ENCODE data around the gene RPS21. TPM values are rescaled to one million over a fixed set of nuclear protein-coding genes. Genes with fewer than 3 reads are reported as not detected.

The RPS21 gene
- total and polyA plus RNA-seq, 2 of the 13 experiments (the other 11 are each of a cell fraction or from before 2014, with no cell fraction given): 2,647 to 11,063 TPM

GRCh38 chr20:62368976-62369814 is 17.7 kb upstream of the RPS21 start (continued):
- no peak; the same call in 1 of the 2 replicates for TF ChIP-seq ZNF414 (CRISPR knock-in tag; IDR thresholded peaks at IDR 0.05)
- peak; percentile 29 for TF ChIP-seq TEAD3 (CRISPR knock-in tag; optimal IDR thresholded peaks at IDR 0.05; ENCODE audit: borderline replicate concordance)
- no peak; the same call in 1 of the 2 replicates for TF ChIP-seq ZNF256 (CRISPR knock-in tag; conservative IDR thresholded peaks at IDR 0.05)
- TF ChIP-seq ZNF749 (CRISPR knock-in tag; IDR thresholded peaks at IDR 0.05; ENCODE audit: borderline replicate concordance): 0 out of 2 replicates have a peak, but pooled peaks have one; percentile 45
- no peak; the same call in 1 of the 2 replicates for TF ChIP-seq ELF3 (CRISPR knock-in tag; IDR thresholded peaks at IDR 0.05)
- no peak for TF ChIP-seq ATF3 (CRISPR knock-in tag; IDR thresholded peaks at IDR 0.05)
- TF ChIP-seq ZNF430 (CRISPR knock-in tag; IDR thresholded peaks at IDR 0.05): no peak
- TF ChIP-seq HNF4A (CRISPR knock-in tag; IDR thresholded peaks at IDR 0.05): no peak
- no peak for TF ChIP-seq SNAPC4 (CRISPR knock-in tag; IDR thresholded peaks at IDR 0.05)
- no peak for TF ChIP-seq MIER3 (CRISPR knock-in tag; IDR thresholded peaks at IDR 0.05; ENCODE audit: borderline replicate concordance)
- TF ChIP-seq ZNF740 (CRISPR knock-in tag; IDR thresholded peaks at IDR 0.05): peak; percentile 77; the same call in 1 of the 2 replicates
- TF ChIP-seq KAT7 (CRISPR knock-in tag; IDR thresholded peaks at IDR 0.05; ENCODE audit: borderline replicate concordance): no peak
- peak; percentile 29 for TF ChIP-seq HDAC2 (CRISPR knock-in tag; IDR thresholded peaks at IDR 0.05)
- no peak for TF ChIP-seq JUND (CRISPR knock-in tag; IDR thresholded peaks at IDR 0.05)
- TF ChIP-seq PATZ1 (CRISPR knock-in tag; IDR thresholded peaks at IDR 0.05): peak; percentile 94
- no peak for TF ChIP-seq PCBP2 (optimal IDR thresholded peaks at IDR 0.05; ENCODE audit: low read depth, low read length, poor library complexity, severe bottlenecking)
- no peak for TF ChIP-seq ZNF878 (CRISPR knock-in tag; IDR thresholded peaks at IDR 0.05)
- TF ChIP-seq ZNF616 (CRISPR knock-in tag; IDR thresholded peaks at IDR 0.05; ENCODE audit: low read depth): no peak; the same call in 1 of the 2 replicates
- no peak for TF ChIP-seq BRCA1 (CRISPR knock-in tag; IDR thresholded peaks at IDR 0.05)
- TF ChIP-seq ADNP (CRISPR knock-in tag; IDR thresholded peaks at IDR 0.05): no peak
- TF ChIP-seq MTF1 (CRISPR knock-in tag; IDR thresholded peaks at IDR 0.05): no peak

Data from HepG2 (cell line).